Prostate gland (tissue), 2 donors: Measurements from ENCODE around the gene UBASH3B. TPM values are rescaled to one million over a fixed set of nuclear protein-coding genes. Genes with fewer than 3 reads are reported as not detected.

Experiments
- DNase-seq: peaks from one replicate; pipeline ENCODE4 v3.0.0-alpha.2; 2019; ENCODE audit warnings: low spot score
- H3K27ac ChIP-seq, 2 donors: fragments of 200-600 bp; sonication (generic); 2 replicates each; pipeline ENCODE4 v1.5.1; 2017 to 2019
- H3K27me3 ChIP-seq: fragments of 200-600 bp; sonication (generic); replicated peaks from 2 replicates; pipeline ENCODE4 v1.5.1; 2019; ENCODE audit not compliant: insufficient read depth
- H3K36me3 ChIP-seq, 2 donors: fragments of 200-600 bp; sonication (generic); 1 replicate in 1 of 2; 2 replicates in 1 of 2; pipeline versions ENCODE4 v1.5.1 to v1.8.1; 2017 to 2019
- H3K4me1 ChIP-seq: fragments of 200-600 bp; sonication (generic); replicated peaks from 2 replicates; pipeline ENCODE4 v1.5.1; 2019
- H3K4me3 ChIP-seq, 2 donors: fragments of 200-600 bp; sonication (generic); 2 replicates each; pipeline ENCODE4 v1.5.1; 2017 to 2019
- H3K9me3 ChIP-seq: fragments of 200-600 bp; sonication (generic); 2 replicates; pipeline ENCODE4 v1.5.1; 2017
- CTCF ChIP-seq, 4 experiments: fragments of 200-600 bp in 2 of 4; fragments of 450-650 bp in 2 of 4; sonication (generic) in 2 of 4; IDR thresholded peaks; 1 replicate in 3 of 4; 2 replicates in 1 of 4; pipeline ENCODE4 v1.5.1; 2016 to 2019; ENCODE audit warnings: antibody characterized with exemption in 4 of 4, mild to moderate bottlenecking in 2 of 4, moderate library complexity in 2 of 4
- POLR2A ChIP-seq: fragments of 450-650 bp; IDR thresholded peaks from one replicate; pipeline ENCODE4 v1.6.1; 2016; ENCODE audit warnings: antibody characterized with exemption, mild to moderate bottlenecking
- POLR2AphosphoS5 ChIP-seq: sonication (generic); formaldehyde crosslinking; IDR thresholded peaks from one replicate; pipeline ENCODE4 v1.6.1; 2017; ENCODE audit warnings: antibody characterized with exemption
- WGBS: methylation state at CpG from one replicate; pipeline ENCODE4 v1.1.5; 2018; 5-methylcytosine and 5-hydroxymethylcytosine counted together
- intact Hi-C: fragments of 100-400 bp; cut with DNase I; formaldehyde crosslinking; loops from one replicate; pipeline ENCODE4 v1.14.2; 2022
- total RNA-seq, 2 donors: library from RNA; depleted of rRNA; stranded (reverse); fragments of >200 nt; gene quantifications; one replicate each; pipeline ENCODE4 v1.1.0, GENCODE V29; 2016

The UBASH3B gene
- total RNA-seq, 2 donors from 2014 or later: 1.9 to 9.9 TPM

GRCh38 chr11:122627745-122628144 lies 27.8 kb upstream of the UBASH3B start:
- intact Hi-C loops: no loop called here
- WGBS: 87% methylated on average over 3 of the region's 3 CpGs

GRCh38 chr11:122628810-122629555 lies 26.5 kb upstream of the UBASH3B start:
- Histone ChIP-seq H3K27ac (no peak overlapping the region), H3K36me3 (no peaks in the 10 kb centered on the region), H3K4me1 (no peaks in the 10 kb centered on the region), H3K27me3 (no peaks in the 10 kb centered on the region), H3K9me3 (no peaks in the 10 kb centered on the region), H3K4me3 (no peak overlapping the region)
- DNase-seq: peak; percentile 47
- intact Hi-C loops: no loop called here
- WGBS: 43% methylated on average over 9 of the region's 9 CpGs
- TF ChIP-seq POLR2AphosphoS5 (peak; percentile 14), POLR2A (no peak), CTCF (IDR thresholded peaks at IDR 0.05) (peak in 3 of 4 experiments; percentile 59 to 76 (median 63))

More at GRCh38 chr11:122627745-122628144, 27.8 kb upstream of the UBASH3B start:
- Histone ChIP-seq H3K4me3 (no peak overlapping the region), H3K27me3 (no peaks in the 10 kb centered on the region), H3K36me3 (no peaks in the 10 kb centered on the region), H3K9me3 (no peaks in the 10 kb centered on the region), H3K4me1 (no peaks in the 10 kb centered on the region), H3K27ac (no peak overlapping the region)
- no peak for TF ChIP-seq CTCF (IDR thresholded peaks at IDR 0.05)
- TF ChIP-seq POLR2AphosphoS5: no peak
- no peak for TF ChIP-seq POLR2A
- no peak for DNase-seq

- Histone ChIP-seq H3K4me3 (no peak overlapping the region), H3K9me3 (no peaks in the 10 kb centered on the region), H3K27ac (no peak overlapping the region), H3K27me3 (no peaks in the 10 kb centered on the region), H3K4me1 (no peaks in the 10 kb centered on the region), H3K36me3 (no peaks in the 10 kb centered on the region)
- DNase-seq: no peak
- WGBS: 41% methylated on average over 11 of the region's 11 CpGs
- TF ChIP-seq POLR2AphosphoS5 (no peak), POLR2A (no peak)
- intact Hi-C loops: loop anchor here (2.0 to 5.0 kb wide), 2 partner anchors 150 to 220 kb away; no protein-coding TSS in a partner anchor
Measured at GRCh38 chr11:122632181-122632824, 23.2 kb upstream of the UBASH3B start.

- TF ChIP-seq CTCF (IDR thresholded peaks at IDR 0.05) (peak in 2 of 4 experiments; percentile 30 to 36), POLR2A (no peak), POLR2AphosphoS5 (no peak)
- Histone ChIP-seq H3K36me3 (no peaks in the 10 kb centered on the region), H3K27ac (no peak overlapping the region), H3K4me3 (no peak overlapping the region), H3K4me1 (no peaks in the 10 kb centered on the region), H3K27me3 (no peaks in the 10 kb centered on the region), H3K9me3 (no peaks in the 10 kb centered on the region)
- no peak for DNase-seq
- intact Hi-C loops: loop anchor here (2.0 to 5.0 kb wide), 2 partner anchors 149 to 219 kb away; no protein-coding TSS in a partner anchor
- 50% methylated on average over 8 of the region's 8 CpGs for WGBS
Measured at GRCh38 chr11:122633219-122633829, 22.2 kb upstream of the UBASH3B start.

- H3K9me3 ChIP-seq: no peaks in the 10 kb centered on the region
- TF ChIP-seq POLR2AphosphoS5 (no peak), POLR2A (no peak), CTCF (IDR thresholded peaks at IDR 0.05) (no peak)
- intact Hi-C loops: loop anchor here (5.0 kb wide), 1 partner anchor 218 kb away; no protein-coding TSS in a partner anchor
- H3K36me3 ChIP-seq: no peaks in the 10 kb centered on the region
- H3K4me3 ChIP-seq: no peak overlapping the region
- no peaks in the 10 kb centered on the region for H3K4me1 ChIP-seq
- DNase-seq: no peak
- 63% methylated on average over 8 of the region's 8 CpGs for WGBS
- H3K27ac ChIP-seq: no peak overlapping the region
- no peaks in the 10 kb centered on the region for H3K27me3 ChIP-seq
Measured at GRCh38 chr11:122634501-122634900, 21.0 kb upstream of the UBASH3B start.
